ENCODE data around the gene ZCCHC12.

ZCCHC12 gene

DNA sequence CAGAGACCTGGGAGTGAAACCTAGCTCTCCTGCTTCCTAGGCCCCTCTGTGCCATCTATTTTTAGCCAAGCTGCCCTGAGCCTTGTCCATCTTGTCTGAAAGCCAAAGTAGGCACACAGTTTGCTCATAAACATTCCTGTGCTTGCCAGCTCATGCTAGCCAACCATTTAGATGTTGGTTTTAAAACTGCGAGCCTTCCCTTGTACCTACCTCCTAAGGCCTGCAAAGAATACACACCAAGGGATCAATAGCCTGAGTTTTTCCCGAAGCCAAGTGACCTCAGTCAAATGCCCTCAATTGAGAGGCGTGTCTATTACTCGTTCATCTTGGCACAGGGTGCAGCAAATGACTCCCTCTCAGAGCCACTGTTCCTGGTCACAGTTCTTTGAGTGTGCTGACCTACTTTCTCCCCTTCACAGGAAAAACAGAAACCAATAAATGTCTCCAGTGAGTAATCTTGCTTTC lies 48.5 kb downstream of the ZCCHC12 start:
- DNase-seq = no peak

Measured in fibroblast of skin of back (primary cell).